PC-9 (cell line): ENCODE data around the gene CNTN4. TPM values are rescaled to one million over a fixed set of nuclear protein-coding genes. Genes with fewer than 3 reads are reported as not detected.

Source experiments
- Bru-seq: library from RNA; stranded (reverse); fragments of 400-500 nt; gene quantifications from one replicate; lab custom pipeline; 2021; lab: Mats Ljungman, UMichigan
- BruChase-seq, 2 experiments: library from RNA; stranded (reverse); fragments of 400-500 nt; gene quantifications; one replicate each; lab custom pipeline; 2021; lab: Mats Ljungman, UMichigan
- BruUV-seq: library from RNA; stranded (reverse); fragments of 400-500 nt; replicated peaks from 2 replicates; lab custom pipeline; 2021; lab: Mats Ljungman, UMichigan
- CTCF ChIA-PET: fragments of 300-600 bp; sonication (Branson Sonifier 250); formaldehyde crosslinking; loops from one replicate; lab custom pipeline; 2022; ENCODE audit warnings: antibody characterized with exemption; lab: Charles Lee
- POLR2A ChIA-PET: fragments of 300-600 bp; sonication (Branson Sonifier 250); formaldehyde crosslinking; loops from one replicate; lab custom pipeline; 2022; ENCODE audit warnings: antibody characterized with exemption; ENCODE audit not compliant: unreplicated experiment; lab: Charles Lee
- DNase-seq, 2 experiments: peaks; one replicate each; pipeline versions ENCODE4 v3.0.0 to v3.0.0-alpha.2; 2015 to 2022; ENCODE audit warnings: mixed read lengths in 1 of 2
- H2AFZ ChIP-seq: fragments of 200-600 bp; sonication (generic); 2 replicates; pipeline ENCODE4 v1.8.1; 2017; ENCODE audit warnings: antibody characterized with exemption
- H3F3A ChIP-seq: fragments of 200-600 bp; sonication (generic); 2 replicates; pipeline ENCODE4 v1.8.1; 2017; ENCODE audit warnings: antibody characterized with exemption, mild to moderate bottlenecking, low read depth; ENCODE audit not compliant: insufficient read depth
- H3K27ac ChIP-seq: fragments of 200-600 bp; sonication (generic); 2 replicates; pipeline ENCODE4 v1.6.1; 2016; ENCODE audit warnings: mixed run types
- H3K27me3 ChIP-seq: fragments of 200-600 bp; sonication (generic); 2 replicates; pipeline ENCODE4 v1.6.1; 2016; ENCODE audit warnings: low read depth, mixed run types; ENCODE audit not compliant: insufficient read depth
- H3K36me3 ChIP-seq: fragments of 200-600 bp; sonication (generic); 2 replicates; pipeline ENCODE4 v1.6.1; 2016; ENCODE audit warnings: low read depth, mixed run types
- H3K4me1 ChIP-seq: fragments of 200-600 bp; sonication (generic); replicated peaks from 2 replicates; pipeline ENCODE4 v1.6.1; 2016; ENCODE audit warnings: mixed run types; ENCODE audit not compliant: insufficient read depth
- H3K4me2 ChIP-seq: fragments of 200-600 bp; sonication (generic); 2 replicates; pipeline ENCODE4 v1.6.1; 2017; ENCODE audit warnings: mixed run types
- H3K4me3 ChIP-seq: fragments of 200-600 bp; sonication (generic); 2 replicates; pipeline ENCODE4 v1.6.1; 2016; ENCODE audit warnings: mixed run types
- H3K79me2 ChIP-seq: fragments of 200-600 bp; sonication (generic); 2 replicates; pipeline ENCODE4 v1.6.1; 2017; ENCODE audit warnings: low read depth, mixed run types
- H3K9me2 ChIP-seq: fragments of 200-600 bp; sonication (generic); 2 replicates; pipeline ENCODE4 v1.8.1; 2017; ENCODE audit warnings: mild to moderate bottlenecking; ENCODE audit not compliant: insufficient read depth
- H3K9me3 ChIP-seq: fragments of 200-600 bp; sonication (generic); 2 replicates; pipeline ENCODE4 v1.8.1; 2016; ENCODE audit warnings: low read depth; ENCODE audit not compliant: insufficient read depth
- H4K20me1 ChIP-seq: fragments of 200-600 bp; sonication (generic); 2 replicates; pipeline ENCODE4 v1.8.1; 2017; ENCODE audit not compliant: insufficient read depth
- EZH2 ChIP-seq: fragments of 200-600 bp; sonication (generic); IDR thresholded peaks from 2 replicates; pipeline ENCODE4 v1.8.0; 2017; ENCODE audit warnings: antibody characterized with exemption, low read depth
- intact Hi-C: fragments of 100-400 bp; cut with micrococcal nuclease; formaldehyde crosslinking; loops from one replicate; pipeline ENCODE4 v1.10.0; 2022; ENCODE audit not compliant: unreplicated experiment
- long read RNA-seq: library from polyadenylated mRNA; stranded (forward); transcript quantifications from one replicate; pipeline ENCODE4 v2.0.0, GENCODE V29; 2022
- total RNA-seq: library from RNA; stranded (reverse); gene quantifications from 2 replicates; pipeline ENCODE4 v1.2.3, GENCODE V29; 2021
- TF ChIP-seq, protein P1 (sequence below): fragments of 200-600 bp; sonication (generic); conservative IDR thresholded peaks from 2 replicates; pipeline ENCODE4 v1.6.1; 2017; ENCODE audit warnings: mixed run types, antibody characterized with exemption, mild to moderate bottlenecking, moderate library complexity

The CNTN4 gene
- not detected in 2 replicates for total RNA-seq
- Bru-seq, nascent RNA: percentile 0 among the genes with signal in this experiment
- BruChase-seq, experiment 1, labeled RNA remaining after a 2-hour chase: percentile 0 among the genes with signal in this experiment
- BruChase-seq, experiment 2, labeled RNA remaining after a 6-hour chase: percentile 0 among the genes with signal in this experiment
- long read RNA-seq: 0 reads

DNA sequence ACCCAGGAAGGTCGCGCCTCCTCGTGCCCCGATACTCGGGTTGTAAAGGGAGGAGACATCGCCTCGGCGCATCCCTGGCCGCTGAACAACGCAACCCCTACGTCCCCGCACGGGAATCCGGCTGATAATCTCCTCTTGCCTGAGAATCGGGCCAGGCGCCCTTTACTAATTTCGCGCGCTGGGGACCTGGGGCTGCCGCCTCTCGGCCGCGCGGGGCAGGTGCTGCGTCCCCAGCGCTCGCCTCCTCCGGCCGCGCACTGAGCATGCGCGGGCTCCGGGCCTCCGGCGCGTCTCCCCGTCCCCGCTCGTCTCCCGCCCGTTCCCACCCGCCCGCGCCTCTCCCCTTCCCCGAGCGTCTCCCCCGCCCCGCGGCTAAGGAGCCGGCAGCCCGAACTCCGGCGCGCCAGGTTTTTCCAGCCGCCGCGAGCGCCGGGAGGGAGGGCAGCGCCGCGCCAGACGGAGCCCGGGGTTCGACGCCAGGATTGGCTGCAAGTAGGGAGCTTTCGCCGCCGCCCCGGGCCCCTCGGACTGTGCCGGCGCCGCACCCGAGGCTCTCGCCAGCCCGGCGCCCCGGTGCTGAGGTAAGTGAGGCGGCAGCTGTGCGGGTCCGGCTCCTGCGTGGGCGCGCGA, at the start of gene CNTN4:
CNTN4 (plus strand) TSS at position 469 of the 630 bp plus-strand sequence.
- no peak within 1 kb of the TSS for H2AFZ ChIP-seq
- no peaks in the 10 kb centered on the region for H3K9me2 ChIP-seq
- H3K4me3 ChIP-seq: no peak within 1 kb of the TSS
- H3F3A ChIP-seq: no peaks in the 10 kb centered on the region
- BruUV-seq: no TSS peak
- POLR2A ChIA-PET: no interaction called here
- no peak within 1 kb of the TSS for H3K27ac ChIP-seq
- CTCF ChIA-PET: no interaction called here
- intact Hi-C loops: no loop called here
- H4K20me1 ChIP-seq: no peaks in the 10 kb centered on the region
- H3K36me3 ChIP-seq: no peaks in the 10 kb centered on the region
- no peaks in the 10 kb centered on the region for H3K9me3 ChIP-seq
- no peak within 1 kb of the TSS for H3K4me2 ChIP-seq
- no peaks in the 10 kb centered on the region for H3K4me1 ChIP-seq
- DNase-seq: no peak
- H3K27me3 ChIP-seq: no peaks in the 10 kb centered on the region
- no peaks in the 10 kb centered on the region for H3K79me2 ChIP-seq
- no peak for TF ChIP-seq EZH2
- TF ChIP-seq, protein P1, sequence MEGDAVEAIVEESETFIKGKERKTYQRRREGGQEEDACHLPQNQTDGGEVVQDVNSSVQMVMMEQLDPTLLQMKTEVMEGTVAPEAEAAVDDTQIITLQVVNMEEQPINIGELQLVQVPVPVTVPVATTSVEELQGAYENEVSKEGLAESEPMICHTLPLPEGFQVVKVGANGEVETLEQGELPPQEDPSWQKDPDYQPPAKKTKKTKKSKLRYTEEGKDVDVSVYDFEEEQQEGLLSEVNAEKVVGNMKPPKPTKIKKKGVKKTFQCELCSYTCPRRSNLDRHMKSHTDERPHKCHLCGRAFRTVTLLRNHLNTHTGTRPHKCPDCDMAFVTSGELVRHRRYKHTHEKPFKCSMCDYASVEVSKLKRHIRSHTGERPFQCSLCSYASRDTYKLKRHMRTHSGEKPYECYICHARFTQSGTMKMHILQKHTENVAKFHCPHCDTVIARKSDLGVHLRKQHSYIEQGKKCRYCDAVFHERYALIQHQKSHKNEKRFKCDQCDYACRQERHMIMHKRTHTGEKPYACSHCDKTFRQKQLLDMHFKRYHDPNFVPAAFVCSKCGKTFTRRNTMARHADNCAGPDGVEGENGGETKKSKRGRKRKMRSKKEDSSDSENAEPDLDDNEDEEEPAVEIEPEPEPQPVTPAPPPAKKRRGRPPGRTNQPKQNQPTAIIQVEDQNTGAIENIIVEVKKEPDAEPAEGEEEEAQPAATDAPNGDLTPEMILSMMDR: no peak

DNA sequence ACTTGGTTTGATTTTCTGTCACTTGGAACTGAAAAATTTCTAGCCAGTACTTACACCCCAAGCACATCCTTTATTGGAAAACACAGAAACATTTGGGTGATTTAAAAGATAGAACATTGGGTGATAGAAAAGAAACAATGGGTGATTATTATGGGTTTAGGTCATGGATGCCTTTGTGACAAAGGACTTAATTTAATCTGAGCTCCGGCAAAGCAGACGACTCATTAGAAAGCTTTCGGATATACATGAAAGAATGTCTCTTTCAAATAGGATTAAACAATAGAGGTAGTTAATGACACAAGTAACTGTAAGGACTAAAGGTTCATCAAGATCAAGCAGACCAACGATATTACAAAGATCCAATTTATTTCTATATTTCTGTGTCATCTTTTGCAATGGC, 37.3 kb upstream of the CNTN4 start:
- H3K9me3 ChIP-seq: no peaks in the 10 kb centered on the region
- no peak overlapping the region for H3K27ac ChIP-seq
- intact Hi-C loops: no loop called here
- H3F3A ChIP-seq: no peaks in the 10 kb centered on the region
- CTCF ChIA-PET: no interaction called here
- H3K9me2 ChIP-seq: no peaks in the 10 kb centered on the region
- no peak overlapping the region for H3K4me3 ChIP-seq
- no peaks in the 10 kb centered on the region for H3K4me1 ChIP-seq
- no peak overlapping the region for H2AFZ ChIP-seq
- H3K36me3 ChIP-seq: no peaks in the 10 kb centered on the region
- POLR2A ChIA-PET: no interaction called here
- no peak for TF ChIP-seq EZH2
- no peak overlapping the region for H3K4me2 ChIP-seq
- no TSS peak for BruUV-seq
- H3K27me3 ChIP-seq: no peaks in the 10 kb centered on the region
- no peaks in the 10 kb centered on the region for H4K20me1 ChIP-seq
- DNase-seq: no peak
- no peaks in the 10 kb centered on the region for H3K79me2 ChIP-seq

DNA sequence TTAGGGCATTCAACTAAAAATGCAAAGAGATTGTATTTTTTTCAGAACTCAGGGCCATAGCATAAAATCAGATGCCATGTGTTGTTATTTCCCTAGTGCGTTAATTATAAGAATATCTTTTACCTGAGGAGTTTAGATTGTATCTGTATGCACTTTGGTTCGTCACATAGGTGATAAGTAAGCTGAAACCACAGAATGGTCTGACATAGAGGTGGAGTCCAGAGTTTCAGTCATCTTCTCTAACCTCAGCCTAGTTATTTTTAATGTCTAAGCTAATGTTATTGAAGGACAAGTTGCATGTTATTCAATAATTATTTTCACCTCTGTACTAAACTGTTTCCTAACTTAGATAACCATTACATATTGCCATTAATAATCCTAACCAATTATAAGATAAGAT, 27.1 kb upstream of the CNTN4 start:
- no peaks in the 10 kb centered on the region for H3K79me2 ChIP-seq
- H4K20me1 ChIP-seq: no peaks in the 10 kb centered on the region
- H3K9me2 ChIP-seq: no peaks in the 10 kb centered on the region
- no peak overlapping the region for H3K4me3 ChIP-seq
- no peak for DNase-seq
- no peaks in the 10 kb centered on the region for H3K36me3 ChIP-seq
- intact Hi-C loops: no loop called here
- no peaks in the 10 kb centered on the region for H3K9me3 ChIP-seq
- TF ChIP-seq, protein P1: no peak
- no peak for TF ChIP-seq EZH2
- H3K27ac ChIP-seq: no peak overlapping the region
- BruUV-seq: no TSS peak
- H3F3A ChIP-seq: no peaks in the 10 kb centered on the region
- no peak overlapping the region for H2AFZ ChIP-seq
- ChIA-PET POLR2A (no interaction called here), CTCF (no interaction called here)
- no peaks in the 10 kb centered on the region for H3K4me1 ChIP-seq
- no peak overlapping the region for H3K4me2 ChIP-seq
- no peaks in the 10 kb centered on the region for H3K27me3 ChIP-seq
